ENCODE measurements around the gene SEMA6C.

The SEMA6C gene

DNA sequence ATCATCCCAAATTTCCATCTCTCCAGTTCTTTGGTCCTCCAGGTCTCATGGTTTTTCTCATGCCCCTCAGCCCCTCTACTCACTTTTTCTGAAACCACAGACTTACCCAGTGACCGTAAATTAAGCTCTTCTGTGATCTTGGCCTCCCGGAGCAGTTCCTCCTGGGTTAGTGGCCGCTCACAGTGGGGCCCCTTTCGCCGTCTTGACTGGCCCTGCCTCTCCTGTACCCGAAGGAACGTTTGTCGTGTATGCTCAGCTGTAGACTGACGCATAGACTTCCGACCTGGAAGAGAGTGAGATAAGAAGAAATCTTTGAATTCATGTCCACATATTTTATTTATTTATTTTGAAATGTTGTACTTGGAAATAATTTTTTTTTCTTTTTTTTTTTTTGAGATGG is 37.8 kb upstream of the SEMA6C start:
- Histone ChIP-seq H3K27ac (ENCODE audit: extremely low read depth, low read depth, low read length) (no peak overlapping the region), H3K36me3 (ENCODE audit: control insufficient read depth in 2 of 2, insufficient read depth in 1 of 2, low read length in 2 of 2) (peaks cover 52 to 74% of the 10 kb centered on the region in 2 experiments), H3K4me3 (ENCODE audit: low read depth, low read length) (no peak overlapping the region), H3K4me1 (ENCODE audit: control insufficient read depth, insufficient read depth, low read length) (no peaks in the 10 kb centered on the region), H3K9me3 (ENCODE audit: control insufficient read depth, insufficient read depth, low read depth, low read length) (no peaks in the 10 kb centered on the region)
- TF ChIP-seq ZNF394 (tag by site-specific recombination; IDR thresholded peaks at IDR 0.05; ENCODE audit: borderline replicate concordance) (no peak), BCL11B (tag by site-specific recombination; IDR thresholded peaks at IDR 0.05; ENCODE audit: low read depth) (no peak), ZNF571 (tag by site-specific recombination; IDR thresholded peaks at IDR 0.05) (no peak), ZNF624 (tag by site-specific recombination; IDR thresholded peaks at IDR 0.05) (no peak), ZNF174 (tag by site-specific recombination; IDR thresholded peaks at IDR 0.05) (no peak), ZNF23 (tag by site-specific recombination; IDR thresholded peaks at IDR 0.05; ENCODE audit: borderline replicate concordance) (no peak), GLIS1 (tag by site-specific recombination; IDR thresholded peaks at IDR 0.05) (no peak), ZNF707 (tag by site-specific recombination; IDR thresholded peaks at IDR 0.05) (no peak)
- CTCF ChIA-PET, result interaction anchor here (0.6 to 1.3 kb wide), 2 partner anchors 8 to 21 kb away, joined by 3 read pairs; partner anchors contain the start of gene TMOD4
- POLR2A ChIA-PET, result no interaction called here

DNA sequence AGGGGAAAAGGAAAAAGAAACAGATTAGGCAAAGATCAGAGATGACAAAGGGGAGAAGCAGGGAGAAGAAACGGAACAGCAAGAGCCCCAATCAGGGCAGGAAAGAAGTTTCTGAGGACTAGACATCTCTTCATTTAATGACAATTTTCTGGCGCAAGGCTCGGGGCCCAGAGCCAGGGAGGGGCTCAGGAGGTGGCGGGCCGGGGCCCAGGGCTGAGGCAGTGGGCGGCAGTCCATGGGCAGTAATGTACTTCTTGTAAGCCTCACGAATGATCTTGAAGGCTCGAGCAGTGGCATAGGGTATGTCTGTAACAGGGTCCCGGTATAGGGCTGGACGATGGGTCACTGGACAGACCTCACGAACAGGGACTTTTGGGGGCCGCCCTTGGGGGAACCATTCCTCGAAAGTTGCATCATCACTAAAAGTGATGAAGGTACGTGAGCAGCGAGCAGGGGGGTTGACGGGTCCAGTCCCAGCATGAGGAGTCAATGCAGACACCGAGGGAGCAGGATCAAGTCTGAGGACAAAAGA is 30.1 kb upstream of the SEMA6C start:
- CTCF ChIA-PET, result interaction anchor here (0.6 to 1.7 kb wide), 11 partner anchors 8 to 630 kb away, joined by 3 to 6 read pairs (median 4); partner anchors contain the start of gene VPS72
- H3K36me3 ChIP-seq (ENCODE audit: control insufficient read depth in 2 of 2, insufficient read depth in 1 of 2, low read length in 2 of 2), result peaks cover 47 to 84% of the 10 kb centered on the region in 2 experiments

DNA sequence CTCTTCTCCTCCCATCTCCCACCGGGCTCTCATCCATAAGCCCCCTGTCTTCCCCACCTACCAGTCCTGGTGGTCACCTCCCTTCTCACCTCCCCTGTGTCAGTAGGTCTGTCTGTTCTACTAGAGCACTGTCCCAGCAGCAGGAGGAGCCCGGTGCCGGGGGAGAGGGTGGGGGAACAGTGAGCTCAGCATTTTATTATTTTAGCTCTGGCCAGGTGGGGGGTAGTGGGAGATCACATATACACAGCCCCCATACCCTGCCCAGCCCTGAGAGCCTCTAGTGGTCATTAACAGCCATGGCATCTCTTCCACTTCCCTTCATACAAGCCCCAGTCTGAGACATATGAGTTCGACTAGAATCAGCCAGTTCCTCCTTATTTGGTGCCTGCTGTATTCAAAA is 29.4 kb upstream of the SEMA6C start, which contains the start of gene TMOD4:
TMOD4 (minus strand) TSS at position 119 of the 400 bp plus-strand sequence. CDS start 1,106 bp downstream, outside the sequence.
- Histone ChIP-seq H3K27ac (ENCODE audit: extremely low read depth, low read depth, low read length) (no peak within 1 kb of the TSS), H3K4me1 (ENCODE audit: control insufficient read depth, insufficient read depth, low read length) (no peaks in the 10 kb centered on the region), H3K36me3 (ENCODE audit: control insufficient read depth in 2 of 2, insufficient read depth in 1 of 2, low read length in 2 of 2) (peaks cover 43 to 84% of the 10 kb centered on the region in 2 experiments), H3K4me3 (ENCODE audit: low read depth, low read length) (no peak within 1 kb of the TSS), H3K9me3 (ENCODE audit: control insufficient read depth, insufficient read depth, low read depth, low read length) (no peaks in the 10 kb centered on the region)
- ChIA-PET CTCF (interaction anchor here (0.6 to 1.7 kb wide), 14 partner anchors 8 to 631 kb away, joined by 3 to 7 read pairs (median 4); partner anchors contain the start of gene VPS72), POLR2A (interaction anchor here (1.4 kb wide), 1 partner anchor 11 kb away, joined by 5 read pairs; the partner anchor contains the start of gene LYSMD1)
- TF ChIP-seq, protein P1, sequence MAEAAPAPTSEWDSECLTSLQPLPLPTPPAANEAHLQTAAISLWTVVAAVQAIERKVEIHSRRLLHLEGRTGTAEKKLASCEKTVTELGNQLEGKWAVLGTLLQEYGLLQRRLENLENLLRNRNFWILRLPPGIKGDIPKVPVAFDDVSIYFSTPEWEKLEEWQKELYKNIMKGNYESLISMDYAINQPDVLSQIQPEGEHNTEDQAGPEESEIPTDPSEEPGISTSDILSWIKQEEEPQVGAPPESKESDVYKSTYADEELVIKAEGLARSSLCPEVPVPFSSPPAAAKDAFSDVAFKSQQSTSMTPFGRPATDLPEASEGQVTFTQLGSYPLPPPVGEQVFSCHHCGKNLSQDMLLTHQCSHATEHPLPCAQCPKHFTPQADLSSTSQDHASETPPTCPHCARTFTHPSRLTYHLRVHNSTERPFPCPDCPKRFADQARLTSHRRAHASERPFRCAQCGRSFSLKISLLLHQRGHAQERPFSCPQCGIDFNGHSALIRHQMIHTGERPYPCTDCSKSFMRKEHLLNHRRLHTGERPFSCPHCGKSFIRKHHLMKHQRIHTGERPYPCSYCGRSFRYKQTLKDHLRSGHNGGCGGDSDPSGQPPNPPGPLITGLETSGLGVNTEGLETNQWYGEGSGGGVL (tag by site-specific recombination; IDR thresholded peaks at IDR 0.05), result peak; percentile 75
- TF ChIP-seq GLIS2 (tag by site-specific recombination; IDR thresholded peaks at IDR 0.05), result peak; percentile 43; the same call in 1 of the 2 replicates
- 0 out of 2 replicates have a peak, but pooled peaks have one; percentile 19 for TF ChIP-seq KLF1 (tag by site-specific recombination; IDR thresholded peaks at IDR 0.05)
- TF ChIP-seq, protein P2, sequence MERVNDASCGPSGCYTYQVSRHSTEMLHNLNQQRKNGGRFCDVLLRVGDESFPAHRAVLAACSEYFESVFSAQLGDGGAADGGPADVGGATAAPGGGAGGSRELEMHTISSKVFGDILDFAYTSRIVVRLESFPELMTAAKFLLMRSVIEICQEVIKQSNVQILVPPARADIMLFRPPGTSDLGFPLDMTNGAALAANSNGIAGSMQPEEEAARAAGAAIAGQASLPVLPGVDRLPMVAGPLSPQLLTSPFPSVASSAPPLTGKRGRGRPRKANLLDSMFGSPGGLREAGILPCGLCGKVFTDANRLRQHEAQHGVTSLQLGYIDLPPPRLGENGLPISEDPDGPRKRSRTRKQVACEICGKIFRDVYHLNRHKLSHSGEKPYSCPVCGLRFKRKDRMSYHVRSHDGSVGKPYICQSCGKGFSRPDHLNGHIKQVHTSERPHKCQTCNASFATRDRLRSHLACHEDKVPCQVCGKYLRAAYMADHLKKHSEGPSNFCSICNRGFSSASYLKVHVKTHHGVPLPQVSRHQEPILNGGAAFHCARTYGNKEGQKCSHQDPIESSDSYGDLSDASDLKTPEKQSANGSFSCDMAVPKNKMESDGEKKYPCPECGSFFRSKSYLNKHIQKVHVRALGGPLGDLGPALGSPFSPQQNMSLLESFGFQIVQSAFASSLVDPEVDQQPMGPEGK (tag by site-specific recombination; IDR thresholded peaks at IDR 0.05), result peak; percentile 41; the same call in 1 of the 2 replicates

More for the DNA sequence above, 30.1 kb upstream of the SEMA6C start:
- no peaks in the 10 kb centered on the region for H3K9me3 ChIP-seq (ENCODE audit: control insufficient read depth, insufficient read depth, low read depth, low read length)
- no peak overlapping the region for H3K27ac ChIP-seq (ENCODE audit: extremely low read depth, low read depth, low read length)
- no peaks in the 10 kb centered on the region for H3K4me1 ChIP-seq (ENCODE audit: control insufficient read depth, insufficient read depth, low read length)
- H3K4me3 ChIP-seq (ENCODE audit: low read depth, low read length), result no peak overlapping the region
- TF ChIP-seq ZBTB8A (tag by site-specific recombination; IDR thresholded peaks at IDR 0.05) (no peak), PRDM1 (tag by site-specific recombination; IDR thresholded peaks at IDR 0.05) (no peak), ZNF140 (tag by site-specific recombination; IDR thresholded peaks at IDR 0.05) (no peak), ZNF133 (tag by site-specific recombination; IDR thresholded peaks at IDR 0.05) (no peak), MEIS1 (CRISPR knock-in tag; IDR thresholded peaks at IDR 0.05; ENCODE audit: borderline replicate concordance) (no peak), HOXA7 (CRISPR knock-in tag; IDR thresholded peaks at IDR 0.05; ENCODE audit: borderline replicate concordance) (no peak), ZNF768 (tag by site-specific recombination; IDR thresholded peaks at IDR 0.05) (no peak), BCL11A (tag by site-specific recombination; IDR thresholded peaks at IDR 0.05; ENCODE audit: low read depth) (no peak), ZNF146 (tag by site-specific recombination; IDR thresholded peaks at IDR 0.05) (no peak)
- TF ChIP-seq, protein P3, sequence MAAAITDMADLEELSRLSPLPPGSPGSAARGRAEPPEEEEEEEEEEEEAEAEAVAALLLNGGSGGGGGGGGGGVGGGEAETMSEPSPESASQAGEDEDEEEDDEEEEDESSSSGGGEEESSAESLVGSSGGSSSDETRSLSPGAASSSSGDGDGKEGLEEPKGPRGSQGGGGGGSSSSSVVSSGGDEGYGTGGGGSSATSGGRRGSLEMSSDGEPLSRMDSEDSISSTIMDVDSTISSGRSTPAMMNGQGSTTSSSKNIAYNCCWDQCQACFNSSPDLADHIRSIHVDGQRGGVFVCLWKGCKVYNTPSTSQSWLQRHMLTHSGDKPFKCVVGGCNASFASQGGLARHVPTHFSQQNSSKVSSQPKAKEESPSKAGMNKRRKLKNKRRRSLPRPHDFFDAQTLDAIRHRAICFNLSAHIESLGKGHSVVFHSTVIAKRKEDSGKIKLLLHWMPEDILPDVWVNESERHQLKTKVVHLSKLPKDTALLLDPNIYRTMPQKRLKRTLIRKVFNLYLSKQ (tag by site-specific recombination; IDR thresholded peaks at IDR 0.05; ENCODE audit: borderline replicate concordance), result no peak
- TF ChIP-seq, protein P4, sequence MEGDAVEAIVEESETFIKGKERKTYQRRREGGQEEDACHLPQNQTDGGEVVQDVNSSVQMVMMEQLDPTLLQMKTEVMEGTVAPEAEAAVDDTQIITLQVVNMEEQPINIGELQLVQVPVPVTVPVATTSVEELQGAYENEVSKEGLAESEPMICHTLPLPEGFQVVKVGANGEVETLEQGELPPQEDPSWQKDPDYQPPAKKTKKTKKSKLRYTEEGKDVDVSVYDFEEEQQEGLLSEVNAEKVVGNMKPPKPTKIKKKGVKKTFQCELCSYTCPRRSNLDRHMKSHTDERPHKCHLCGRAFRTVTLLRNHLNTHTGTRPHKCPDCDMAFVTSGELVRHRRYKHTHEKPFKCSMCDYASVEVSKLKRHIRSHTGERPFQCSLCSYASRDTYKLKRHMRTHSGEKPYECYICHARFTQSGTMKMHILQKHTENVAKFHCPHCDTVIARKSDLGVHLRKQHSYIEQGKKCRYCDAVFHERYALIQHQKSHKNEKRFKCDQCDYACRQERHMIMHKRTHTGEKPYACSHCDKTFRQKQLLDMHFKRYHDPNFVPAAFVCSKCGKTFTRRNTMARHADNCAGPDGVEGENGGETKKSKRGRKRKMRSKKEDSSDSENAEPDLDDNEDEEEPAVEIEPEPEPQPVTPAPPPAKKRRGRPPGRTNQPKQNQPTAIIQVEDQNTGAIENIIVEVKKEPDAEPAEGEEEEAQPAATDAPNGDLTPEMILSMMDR (tag by site-specific recombination; IDR thresholded peaks at IDR 0.05), result no peak
- TF ChIP-seq, protein P5, sequence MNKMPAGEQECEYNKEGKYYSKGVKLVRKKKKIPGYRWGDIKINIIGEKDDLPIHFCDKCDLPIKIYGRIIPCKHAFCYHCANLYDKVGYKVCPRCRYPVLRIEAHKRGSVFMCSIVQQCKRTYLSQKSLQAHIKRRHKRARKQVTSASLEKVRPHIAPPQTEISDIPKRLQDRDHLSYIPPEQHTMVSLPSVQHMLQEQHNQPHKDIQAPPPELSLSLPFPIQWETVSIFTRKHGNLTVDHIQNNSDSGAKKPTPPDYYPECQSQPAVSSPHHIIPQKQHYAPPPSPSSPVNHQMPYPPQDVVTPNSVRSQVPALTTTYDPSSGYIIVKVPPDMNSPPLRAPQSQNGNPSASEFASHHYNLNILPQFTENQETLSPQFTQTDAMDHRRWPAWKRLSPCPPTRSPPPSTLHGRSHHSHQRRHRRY (tag by site-specific recombination; IDR thresholded peaks at IDR 0.05), result no peak
- POLR2A ChIA-PET, result interaction anchor here (1.4 kb wide), 1 partner anchor 11 kb away, joined by 5 read pairs; the partner anchor contains the start of gene LYSMD1
